Activated CD4-positive, alpha-beta T cell treated with anti-CD3 and anti-CD28 coated beads, Interleukin-2, amount 50 U/mL, for 4 hours (primary cell): Measurements from ENCODE around the gene UBE3D.
"Not testable (repeated sequence)": the region's sequence is repeated elsewhere in the genome, so short reads cannot be mapped to it uniquely, and the experiment has no call there.

ENCODE experiments used
- DNase-seq, 2 experiments: peaks; one replicate each; pipeline ENCODE4 v3.0.0-alpha.2; 2020

Gene UBE3D

DNA sequence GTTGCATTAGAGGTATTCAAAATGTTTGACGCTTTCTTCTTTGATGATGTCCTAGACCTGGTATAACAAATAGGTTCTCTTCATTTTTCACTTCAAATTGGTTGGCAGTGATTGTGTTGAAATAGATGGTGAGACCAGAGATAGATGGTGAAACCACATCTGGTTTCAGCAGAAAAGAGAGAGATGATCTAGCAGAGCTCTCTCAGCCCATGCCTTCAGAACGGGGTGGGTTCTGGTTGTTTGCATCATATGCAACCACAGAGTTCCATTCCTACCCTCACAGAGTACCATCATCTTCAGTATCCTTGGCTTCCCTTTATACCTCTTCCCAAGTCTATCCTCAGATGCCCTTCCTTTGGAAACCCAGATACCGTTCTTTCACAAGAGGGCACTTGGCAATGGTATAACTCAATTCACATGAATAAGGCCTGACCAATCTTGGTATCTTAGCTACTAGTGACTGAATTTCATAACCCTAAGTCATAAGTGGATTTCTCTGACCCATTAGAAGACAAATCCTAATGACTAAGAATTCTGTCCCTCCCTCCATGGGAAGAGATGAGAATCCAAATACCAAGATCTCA lies 93.7 kb downstream of the UBE3D start:
- DNase-seq: no peak

DNA sequence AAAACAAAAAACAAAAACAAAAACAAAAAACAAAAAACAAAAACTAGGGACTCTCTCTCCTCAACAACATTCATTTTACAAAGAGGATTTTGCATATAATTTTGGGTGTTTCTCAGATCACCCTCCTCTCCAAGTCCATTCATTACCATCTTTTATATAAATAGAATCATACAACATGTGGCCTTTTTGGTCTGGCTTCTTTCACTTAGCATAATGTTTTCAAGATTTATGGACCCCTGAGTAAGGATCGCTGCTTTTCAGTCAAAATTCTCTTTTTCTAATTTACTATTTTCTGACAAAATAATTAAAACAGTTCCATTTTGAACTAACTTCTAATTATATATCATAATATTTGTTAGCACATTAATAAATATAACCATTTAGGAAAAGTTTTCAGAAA lies 94.8 kb downstream of the UBE3D start:
- DNase-seq: no peak

DNA sequence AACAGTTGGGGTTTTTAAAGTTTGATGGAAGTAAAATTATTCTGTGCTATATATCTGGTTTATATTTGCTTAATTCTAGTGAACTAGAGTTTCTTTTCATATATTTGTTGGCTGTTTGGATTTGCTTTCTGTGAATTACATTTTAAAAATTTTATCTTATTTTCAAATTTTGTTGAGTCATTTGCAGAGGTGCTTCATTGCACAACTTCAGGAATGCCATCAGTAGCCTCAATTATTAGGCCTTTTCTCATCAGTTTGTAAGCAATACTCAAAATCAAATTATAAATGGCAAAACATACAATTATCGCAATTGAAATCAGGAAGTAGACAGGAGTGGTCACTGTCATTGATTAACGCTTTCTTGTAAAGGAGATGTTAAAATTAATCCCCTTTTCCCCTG lies 96.9 kb downstream of the UBE3D start:
- no peak for DNase-seq

DNA sequence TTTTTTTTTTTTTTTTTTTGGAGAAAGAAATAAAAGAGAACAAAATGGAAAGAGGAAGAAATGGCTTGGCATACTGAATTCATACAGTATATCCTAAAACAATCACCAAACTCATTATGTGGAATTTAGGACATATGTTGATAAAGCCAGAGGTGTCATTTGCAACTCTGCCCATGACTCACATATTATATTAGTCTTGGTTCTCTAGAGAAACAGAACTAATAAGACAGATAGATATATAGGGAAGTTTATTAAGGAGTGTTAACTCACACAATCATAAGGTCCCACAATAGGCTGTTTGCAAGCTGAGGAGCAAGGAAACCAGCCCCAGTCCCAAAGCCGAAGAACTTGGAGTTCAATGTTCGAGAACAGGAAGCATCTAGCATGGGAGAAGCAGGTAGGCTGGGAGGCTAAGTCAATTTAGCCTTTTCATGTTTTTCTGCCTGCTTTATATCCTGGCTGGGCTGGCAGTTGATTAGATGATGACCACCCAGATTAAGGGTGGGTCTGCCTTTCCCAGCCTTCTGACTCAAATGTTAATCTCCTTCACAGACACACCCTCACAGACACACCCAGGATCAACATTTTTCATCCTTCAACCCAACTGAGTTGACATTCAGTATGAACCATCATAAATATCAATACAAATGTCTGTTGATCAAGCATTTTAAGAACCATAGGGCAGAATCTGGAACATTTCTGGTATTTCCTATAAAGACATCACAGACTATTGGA lies 102.3 kb downstream of the UBE3D start:
- DNase-seq: no peak

DNA sequence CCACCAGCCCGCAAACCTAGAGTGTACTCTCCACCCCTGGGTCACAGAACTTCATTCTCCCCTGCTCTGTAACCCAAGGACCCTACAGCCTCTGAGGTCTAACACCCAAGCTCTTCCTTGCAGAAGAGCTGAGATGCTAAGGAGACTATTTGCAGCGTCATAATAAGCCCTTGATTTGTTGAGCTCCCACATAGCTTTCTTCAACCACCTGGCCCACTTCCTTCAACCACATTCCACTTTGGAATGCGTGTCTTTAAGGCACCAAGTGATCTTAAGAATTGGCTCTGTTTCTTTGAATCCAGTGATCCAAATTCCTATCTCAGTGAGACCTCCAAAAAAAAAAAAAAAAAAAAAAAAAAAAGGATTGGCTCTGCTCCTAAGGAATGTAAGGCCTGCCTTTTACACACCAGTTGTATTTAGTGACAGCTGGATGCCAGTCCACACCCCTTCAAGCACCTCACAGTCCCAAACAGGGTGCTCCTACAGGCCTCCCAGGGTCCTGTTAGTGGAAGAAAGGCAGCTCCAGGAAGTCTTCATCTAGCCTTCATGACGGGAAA lies 106.2 kb downstream of the UBE3D start:
- DNase-seq: no peak

DNA sequence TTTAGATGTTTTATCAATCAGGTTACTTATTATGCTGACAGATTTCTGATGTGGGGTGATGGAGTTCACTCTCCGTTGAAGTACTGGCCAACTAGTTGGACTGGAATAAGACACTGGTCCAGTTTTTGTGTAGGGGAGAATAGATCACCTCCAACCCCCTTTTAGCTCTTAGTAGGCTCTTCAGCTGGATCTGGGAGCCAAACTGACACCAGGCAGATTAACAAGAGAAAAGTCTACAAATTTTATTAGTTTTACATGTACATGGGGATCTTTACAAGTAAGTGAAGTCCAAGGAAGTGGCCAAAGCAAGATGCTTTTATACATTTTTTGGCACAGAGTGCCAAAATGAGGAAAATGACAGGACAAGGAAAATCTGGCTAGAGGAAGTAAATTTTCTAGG lies 107.1 kb downstream of the UBE3D start:
- DNase-seq: no peak

DNA sequence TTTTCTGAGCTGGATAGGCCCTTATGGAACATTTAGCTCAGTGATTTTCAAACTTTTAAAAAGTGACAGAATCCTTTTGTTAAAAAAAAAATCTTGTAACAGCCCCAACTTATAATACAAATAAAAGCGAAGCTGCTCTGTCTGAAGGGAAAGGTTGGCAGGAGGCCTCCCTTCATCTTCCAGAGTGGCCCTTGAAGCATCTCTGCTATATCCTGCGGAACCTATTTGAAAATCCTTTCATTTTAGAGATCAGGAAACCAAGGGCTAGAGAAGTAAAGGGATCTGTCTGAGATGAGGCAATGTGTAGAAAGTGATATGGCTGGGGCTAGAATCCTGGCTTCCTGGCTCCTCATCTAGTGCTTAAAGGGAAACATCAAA lies 107.8 kb downstream of the UBE3D start:
- no peak for DNase-seq

DNA sequence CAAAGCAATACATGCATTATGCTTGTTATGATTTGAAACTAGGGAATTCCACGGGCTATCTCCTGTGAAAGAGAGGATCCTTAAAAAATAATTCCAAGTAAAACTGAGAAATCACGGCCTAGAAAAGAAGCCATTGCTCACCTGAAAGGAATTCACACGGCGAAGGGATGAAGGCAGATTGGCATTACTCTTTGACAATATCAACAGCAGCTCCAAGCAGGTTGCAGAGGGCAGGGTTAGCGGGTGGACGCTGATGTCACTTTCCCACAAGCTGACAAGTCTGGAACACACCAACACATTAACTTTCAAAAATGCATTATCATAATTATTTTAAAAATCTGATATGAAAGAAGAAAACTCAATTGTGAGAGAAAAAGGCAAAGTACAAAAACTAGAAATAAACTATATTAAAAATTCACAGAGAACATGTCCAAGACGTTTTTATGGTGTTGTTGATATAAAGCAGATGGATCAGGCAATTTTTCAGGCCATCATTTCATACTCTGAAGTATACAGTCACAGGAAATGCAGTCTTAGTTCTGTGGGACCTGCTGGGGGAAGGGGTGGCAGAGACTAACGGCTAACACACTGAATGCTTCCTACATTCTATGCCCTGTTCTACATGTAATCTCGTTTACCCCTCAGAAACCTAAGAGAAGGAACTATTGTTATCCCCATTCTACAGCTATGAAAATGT lies 108.3 kb downstream of the UBE3D start:
- DNase-seq: no peak

DNA sequence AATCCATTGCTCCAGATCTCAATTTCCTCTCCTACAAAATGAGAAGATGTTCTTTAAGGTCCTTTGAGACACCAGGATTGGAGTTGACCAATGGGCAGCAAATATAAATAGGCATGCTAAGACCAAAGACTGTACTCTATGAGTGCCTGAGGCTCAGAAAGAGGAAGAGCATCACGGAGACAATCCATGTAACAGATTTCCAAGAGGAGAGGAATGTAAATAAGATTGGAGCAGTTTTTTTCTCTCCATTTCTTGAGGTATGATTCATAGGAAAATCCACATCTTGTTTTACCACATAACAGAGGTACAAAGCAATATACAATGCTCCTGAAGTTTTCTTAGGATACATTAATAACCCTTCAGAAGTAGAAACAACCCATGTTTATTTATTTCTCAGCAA lies 109.8 kb downstream of the UBE3D start:
- no peak for DNase-seq

DNA sequence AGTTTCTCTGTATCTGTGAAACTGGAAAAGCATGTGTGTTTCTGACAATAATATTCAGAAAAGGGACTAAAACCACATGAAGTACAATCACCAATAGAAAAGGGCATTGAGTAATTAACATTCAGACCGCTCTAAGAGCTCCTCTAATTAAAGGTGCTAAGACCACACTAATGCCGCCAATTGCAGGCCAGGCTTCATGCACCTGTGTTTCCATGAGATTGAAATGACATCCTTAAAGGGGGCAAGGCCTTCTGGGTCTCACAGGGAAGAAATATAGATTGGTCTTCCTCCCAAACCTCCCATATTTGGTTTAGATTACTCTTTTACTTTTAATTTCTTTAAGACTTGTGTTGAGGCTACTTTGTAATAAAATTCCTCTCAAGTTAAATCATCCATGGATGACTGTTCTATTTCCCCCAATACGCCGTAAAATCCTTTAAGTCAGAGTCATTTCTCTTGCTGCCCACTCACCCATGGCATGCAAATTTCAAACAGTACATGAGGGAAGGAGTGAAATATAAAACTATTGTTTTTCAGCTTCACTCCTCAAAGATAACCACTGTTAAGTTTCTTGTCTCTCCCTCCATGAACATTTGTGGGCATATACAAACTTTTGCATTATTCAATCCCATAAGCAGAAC lies 110.6 kb downstream of the UBE3D start:
- no peak for DNase-seq

DNA sequence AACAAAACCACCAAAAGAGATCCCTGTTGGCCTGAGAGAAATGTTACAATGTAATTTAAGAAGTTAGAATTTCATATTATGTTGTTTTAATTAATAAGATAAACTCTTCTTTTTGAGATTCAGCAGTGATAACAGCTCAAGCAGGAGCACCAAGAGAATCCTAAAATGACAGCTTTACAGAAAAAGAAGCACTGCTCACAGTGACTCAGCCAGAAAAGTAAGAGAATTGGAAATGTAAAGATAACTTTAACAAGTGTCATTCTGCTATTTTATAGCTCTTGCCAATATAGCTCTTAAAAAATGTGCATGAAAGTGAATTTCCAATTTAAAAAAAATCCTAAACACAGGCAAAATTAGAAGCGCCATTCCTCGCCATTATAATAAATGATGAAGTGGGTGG lies 111.3 kb downstream of the UBE3D start:
- DNase-seq: no peak

DNA sequence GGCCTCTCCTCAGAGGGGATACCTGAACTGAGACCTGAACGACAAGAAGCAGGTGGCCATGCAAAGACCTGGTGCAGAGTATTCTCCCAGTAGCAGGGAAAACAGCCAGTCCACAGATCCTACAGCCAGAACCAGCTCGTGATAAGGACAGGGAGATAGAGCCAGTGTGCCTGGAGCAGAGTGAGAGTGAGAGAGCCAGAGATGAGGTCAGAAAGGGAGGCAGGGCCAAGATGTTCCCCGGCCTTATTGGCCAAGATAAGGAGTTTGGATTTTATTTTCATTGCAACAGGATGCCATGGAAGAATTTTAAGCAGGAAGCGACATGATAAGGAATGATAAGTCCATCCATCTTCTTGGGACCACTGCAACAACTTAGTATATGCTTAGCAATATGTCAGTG lies 111.8 kb downstream of the UBE3D start:
- no peak for DNase-seq

DNA sequence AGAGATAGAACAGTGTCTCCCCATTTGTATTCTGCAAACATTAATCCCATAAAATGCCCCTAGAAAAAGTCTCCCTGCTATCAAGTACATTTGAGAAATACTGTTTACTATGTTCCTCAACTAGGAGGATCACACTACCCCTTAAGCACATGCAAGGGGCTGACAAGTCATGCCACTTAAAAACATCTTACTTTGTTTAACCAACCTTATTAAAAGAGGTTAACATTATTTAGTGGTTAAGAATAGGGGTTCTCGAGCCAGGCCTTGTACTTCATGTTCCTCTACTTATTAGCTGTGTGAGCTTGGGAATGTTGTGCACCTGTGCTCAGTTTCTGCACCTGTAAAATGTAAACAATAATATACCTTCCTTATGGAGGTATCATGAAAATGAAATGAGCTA lies 113.7 kb downstream of the UBE3D start:
- no peak for DNase-seq

DNA sequence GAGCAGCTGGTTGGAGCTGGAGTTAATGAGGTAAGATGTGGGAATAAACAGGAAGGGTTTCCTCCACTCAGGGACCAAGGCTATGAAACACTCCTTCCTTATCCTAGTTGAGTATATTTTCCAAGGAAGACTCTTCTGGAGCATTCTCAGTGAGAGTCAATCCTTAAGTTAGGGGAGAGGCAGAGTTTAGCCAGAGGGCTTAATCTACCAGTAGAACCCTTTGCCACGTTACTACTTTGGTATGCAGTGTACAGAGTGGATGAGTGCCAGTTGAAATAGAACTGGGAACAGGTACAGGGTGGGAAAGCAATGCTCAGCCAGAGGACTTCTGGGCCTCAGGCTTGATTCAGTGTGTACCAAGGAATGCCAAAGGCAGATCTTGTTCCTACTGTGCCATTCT lies 114.3 kb downstream of the UBE3D start:
- no peak for DNase-seq

DNA sequence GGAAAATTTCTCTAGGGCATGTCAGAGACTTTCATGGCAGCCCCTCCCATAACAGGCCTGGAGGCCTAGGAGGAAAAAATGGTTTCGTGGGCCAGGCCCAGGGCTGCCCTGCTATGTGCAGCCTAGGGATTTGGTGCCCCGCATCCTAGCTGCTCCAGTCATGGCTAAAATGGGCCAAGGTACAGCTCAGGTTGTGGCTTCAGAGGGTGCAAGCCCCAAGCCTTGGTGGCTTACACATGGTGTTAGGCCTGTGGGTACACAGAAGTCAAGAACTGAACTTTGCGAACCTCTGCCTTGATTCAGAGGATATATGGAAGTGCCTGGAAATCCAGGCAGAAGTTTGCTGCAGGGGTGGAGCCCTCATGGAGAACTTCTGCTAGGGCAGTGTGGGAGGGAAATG lies 134.7 kb downstream of the UBE3D start:
- DNase-seq: not testable (repeated sequence)

DNA sequence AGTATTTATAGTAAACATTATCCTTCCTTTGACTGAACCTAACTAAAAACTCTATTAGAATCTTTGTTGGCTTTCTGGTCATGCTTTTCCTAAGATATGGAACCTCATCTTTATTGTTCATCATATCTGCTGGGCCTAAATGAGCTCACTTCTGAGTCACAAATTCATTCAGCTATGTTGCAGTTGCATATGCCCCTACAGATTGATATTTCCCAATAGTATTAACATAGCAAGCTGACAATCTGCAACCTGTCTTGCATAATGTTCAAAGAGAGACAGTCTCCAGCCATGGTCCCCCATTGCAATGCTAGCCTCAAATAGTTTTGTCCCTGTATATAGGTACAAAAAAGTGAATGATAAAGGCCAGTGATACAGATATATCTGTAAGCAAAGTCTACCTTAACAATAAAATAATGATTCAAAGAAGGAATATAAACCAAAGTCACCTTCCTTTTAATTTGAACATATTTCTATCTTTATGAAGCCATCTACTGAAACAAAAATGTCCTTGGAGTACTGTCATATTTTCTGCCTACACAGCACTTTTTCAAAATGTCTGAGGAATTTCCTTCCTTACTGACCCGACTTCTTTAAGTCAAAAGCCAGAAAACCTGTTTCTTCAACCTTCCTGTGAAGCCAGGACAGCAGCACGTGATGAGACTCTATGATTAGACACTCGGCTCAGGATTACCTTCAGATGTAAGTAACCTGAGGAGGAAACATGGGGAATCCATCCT lies 140.7 kb downstream of the UBE3D start:
- no peak for DNase-seq

DNA sequence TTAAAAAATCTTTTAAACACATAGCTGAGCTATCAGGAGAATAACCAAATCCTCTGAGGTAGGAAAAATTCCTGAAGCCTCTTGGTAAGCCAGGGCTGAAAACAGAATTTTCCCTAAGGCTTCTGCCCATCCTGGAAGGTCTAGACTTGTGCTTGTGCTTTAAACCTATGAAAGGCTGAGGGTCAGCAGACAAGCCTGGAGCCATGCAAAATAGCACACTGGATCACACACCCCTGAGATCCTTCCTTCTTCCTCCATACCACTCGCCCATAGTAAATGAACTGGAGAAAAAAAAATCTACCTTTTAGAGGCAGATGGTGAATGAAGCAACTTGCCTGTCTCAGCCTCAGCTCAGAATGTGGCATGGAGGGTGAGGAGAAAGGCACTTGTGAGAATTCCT lies 144.4 kb downstream of the UBE3D start:
- no peak for DNase-seq

DNA sequence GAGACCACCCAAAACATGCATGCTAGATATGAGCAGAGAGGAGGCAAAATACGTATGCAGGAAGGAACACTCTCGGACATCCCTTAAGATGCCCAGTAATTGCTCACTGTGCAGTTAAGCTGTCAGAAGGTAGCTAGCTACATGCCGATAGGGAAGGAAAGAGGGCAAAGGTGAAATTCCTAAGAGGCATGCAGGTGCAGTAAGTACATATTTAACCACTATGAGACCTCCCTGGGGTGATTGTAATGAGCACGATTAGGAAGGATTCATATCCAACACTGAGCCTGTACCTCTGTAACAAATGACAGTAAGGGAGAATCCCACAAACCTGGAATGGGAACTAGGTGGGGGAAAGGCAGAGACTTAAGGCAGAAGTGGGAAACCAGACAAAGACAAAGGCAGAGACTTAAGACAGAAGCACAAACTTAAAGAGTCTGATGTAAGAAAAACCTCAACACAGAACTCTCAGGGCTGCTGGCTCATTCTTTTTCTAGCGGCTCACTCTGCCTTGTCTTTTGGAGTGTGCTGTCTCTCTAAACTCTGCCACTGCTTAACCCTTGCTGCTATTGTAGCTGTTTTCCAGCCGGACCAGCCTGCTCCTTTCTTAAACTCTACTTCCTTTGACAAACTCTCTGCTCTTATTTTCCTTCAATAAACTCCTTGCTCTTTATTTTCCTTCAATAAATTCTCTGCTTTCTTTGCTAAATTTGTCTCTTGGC lies 148.1 kb downstream of the UBE3D start:
- DNase-seq: no peak

DNA sequence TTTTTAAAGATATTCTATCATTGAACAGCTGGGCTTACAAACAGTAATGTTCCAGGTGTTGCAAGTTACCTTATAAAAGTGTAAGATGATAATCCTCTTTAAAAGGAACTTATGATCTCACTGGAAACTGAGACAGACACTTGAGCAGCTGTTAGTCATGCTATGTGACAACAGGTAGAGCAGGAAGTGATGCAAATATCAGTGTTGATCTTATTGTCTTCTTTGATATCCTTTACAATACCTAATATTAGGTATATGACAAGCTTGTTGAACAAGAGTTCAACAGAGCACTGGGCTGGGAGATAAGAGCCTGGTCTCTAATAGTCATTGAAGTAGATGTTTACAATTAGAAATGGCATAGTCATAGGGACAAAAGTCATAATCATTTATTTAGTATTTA lies 150.0 kb downstream of the UBE3D start:
- no peak for DNase-seq

DNA sequence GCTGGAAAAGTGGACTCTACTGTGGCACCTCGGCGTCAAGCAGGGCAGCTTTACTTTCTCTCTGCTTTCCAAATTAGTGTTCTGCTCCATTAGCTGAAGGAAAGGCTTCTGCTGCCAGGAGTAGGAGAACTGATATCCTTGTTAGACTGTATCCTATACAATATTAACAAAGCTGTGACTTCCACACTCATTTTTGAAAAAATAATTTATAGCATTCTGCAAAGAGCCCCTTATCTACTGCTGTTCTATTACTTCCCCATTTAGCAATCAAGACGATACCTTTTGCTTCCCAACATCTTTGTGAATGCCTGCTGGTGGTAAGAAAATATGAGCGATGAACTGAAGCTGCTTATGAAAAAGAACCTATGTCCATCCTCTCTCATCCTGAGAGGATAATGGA lies 151.1 kb downstream of the UBE3D start:
- no peak for DNase-seq

DNA sequence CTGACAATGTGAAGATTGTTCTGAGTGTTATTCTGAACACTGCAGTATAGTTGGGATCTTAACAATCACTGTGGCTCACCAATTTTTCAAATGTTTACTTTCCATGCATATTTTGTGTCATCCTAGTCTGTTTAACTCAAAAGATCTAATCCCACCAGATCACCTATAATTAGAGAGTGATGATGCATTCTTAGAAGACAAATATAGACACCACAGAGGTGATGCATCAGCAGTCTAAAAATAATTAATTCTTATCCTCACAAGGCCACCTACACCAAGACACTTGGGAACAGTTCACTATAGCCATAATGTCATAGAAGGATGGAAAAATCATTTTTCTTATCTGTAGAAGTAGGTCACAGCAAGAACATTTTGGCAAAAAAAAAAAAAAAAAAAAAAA lies 154.8 kb downstream of the UBE3D start:
- no peak for DNase-seq

DNA sequence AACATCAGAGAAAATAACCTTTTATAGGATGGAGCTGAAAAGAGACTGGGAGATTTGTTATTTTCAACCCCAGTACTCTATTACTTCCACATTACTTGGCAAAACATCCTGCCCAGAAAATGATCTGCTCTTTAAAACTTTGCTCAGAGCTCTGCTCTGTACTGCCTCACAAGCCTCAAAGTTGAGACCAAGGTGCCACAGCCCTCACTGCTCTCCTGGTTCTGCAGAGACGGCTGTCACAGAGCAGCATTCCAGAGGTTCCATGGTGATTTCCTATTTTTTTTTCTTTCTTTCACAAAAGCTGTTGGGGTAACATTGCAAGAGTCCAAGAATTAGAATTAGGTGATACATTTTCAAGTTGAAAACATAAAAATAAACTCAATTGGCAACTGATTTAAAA lies 155.2 kb downstream of the UBE3D start:
- DNase-seq: no peak
